ENCODE measurements around the gene UBE2I. TPM values are rescaled to one million over a fixed set of nuclear protein-coding genes. Genes with fewer than 3 reads are reported as not detected.

The UBE2I gene
- total RNA-seq, 2 experiments from 2014 or later: 245 to 254 TPM

GRCh38 chr16:1330931-1331711 is 21.7 kb downstream of the UBE2I start:
- Mint-ChIP-seq H3K4me3 (no peak overlapping the region), H3K4me1 (ENCODE audit: low read depth) (peaks cover 13% of the 10 kb centered on the region), H3K27ac (no peak overlapping the region), H3K36me3 (ENCODE audit: low read depth) (no peaks in the 10 kb centered on the region), H3K9me3 (no peaks in the 10 kb centered on the region), H3K27me3 (peaks cover 18% of the 10 kb centered on the region)
- intact Hi-C loops (cut with micrococcal nuclease): no loop called here
- ChIA-PET CTCF (interaction anchor here (1.0 kb wide), 1 partner anchor 19 kb away, joined by 3 read pairs; no protein-coding TSS in a partner anchor), POLR2A (interaction anchor here (0.6 to 1.7 kb wide), 4 partner anchors 12 to 542 kb away, joined by 3 to 5 read pairs (median 4); no protein-coding TSS in a partner anchor)
- no peak for DNase-seq
- no peak for TF ChIP-seq CTCF (IDR thresholded peaks at IDR 0.05)
- no peak for ATAC-seq

GRCh38 chr16:1331712-1332617 is 22.5 kb downstream of the UBE2I start:
- POLR2A ChIA-PET: interaction anchor here (0.6 to 1.7 kb wide), 7 partner anchors 10 to 541 kb away, joined by 3 to 5 read pairs (median 4); partner anchors contain the start of gene UBE2I
- peak; percentile 73 for DNase-seq
- intact Hi-C loops (cut with micrococcal nuclease): no loop called here
- TF ChIP-seq CTCF (IDR thresholded peaks at IDR 0.05): no peak
- peaks cover 13% of the 10 kb centered on the region for H3K4me1 Mint-ChIP-seq (ENCODE audit: low read depth)
- no peaks in the 10 kb centered on the region for H3K36me3 Mint-ChIP-seq (ENCODE audit: low read depth)
- no peak overlapping the region for H3K4me3 Mint-ChIP-seq
- H3K27me3 Mint-ChIP-seq: peaks cover 18% of the 10 kb centered on the region
- H3K27ac Mint-ChIP-seq: no peak overlapping the region
- ATAC-seq: peak; percentile 32
- no peaks in the 10 kb centered on the region for H3K9me3 Mint-ChIP-seq
- CTCF ChIA-PET: interaction anchor here (1.2 kb wide), 1 partner anchor 32 kb away, joined by 3 read pairs; no protein-coding TSS in a partner anchor

GRCh38 chr16:1332618-1333148 is 23.2 kb downstream of the UBE2I start:
- DNase-seq (no peak), ATAC-seq (no peak)
- no peaks in the 10 kb centered on the region for H3K9me3 Mint-ChIP-seq
- H3K27me3 Mint-ChIP-seq: peaks cover 18% of the 10 kb centered on the region
- no peak for TF ChIP-seq CTCF (IDR thresholded peaks at IDR 0.05)
- intact Hi-C loops (cut with micrococcal nuclease): no loop called here
- no peak overlapping the region for H3K27ac Mint-ChIP-seq
- H3K4me1 Mint-ChIP-seq (ENCODE audit: low read depth): peaks cover 13% of the 10 kb centered on the region
- ChIA-PET CTCF (interaction anchor here (1.2 kb wide), 1 partner anchor 31 kb away, joined by 3 read pairs; no protein-coding TSS in a partner anchor), POLR2A (interaction anchor here (0.7 to 1.7 kb wide), 6 partner anchors 10 to 46 kb away, joined by 3 to 5 read pairs (median 4); partner anchors contain the start of gene UBE2I)
- H3K36me3 Mint-ChIP-seq (ENCODE audit: low read depth): no peaks in the 10 kb centered on the region
- H3K4me3 Mint-ChIP-seq: peak overlapping the region; percentile 27

GRCh38 chr16:1333149-1333812 is 23.8 kb downstream of the UBE2I start, which contains the start of gene BAIAP3:
TSS of gene BAIAP3 (plus strand) at chr16:1333645. CDS start at chr16:1338550, 4,905 bp downstream.
- intact Hi-C loops (cut with micrococcal nuclease): no loop called here
- H3K27me3 Mint-ChIP-seq: peaks cover 18% of the 10 kb centered on the region
- CTCF ChIA-PET: interaction anchor here (1.2 kb wide), 1 partner anchor 31 kb away, joined by 3 read pairs; no protein-coding TSS in a partner anchor

More at GRCh38 chr16:1333149-1333812, 23.8 kb downstream of the UBE2I start, which contains the start of gene BAIAP3:
- no peaks in the 10 kb centered on the region for H3K9me3 Mint-ChIP-seq
- TF ChIP-seq CTCF (IDR thresholded peaks at IDR 0.05): no peak
- H3K36me3 Mint-ChIP-seq (ENCODE audit: low read depth): no peaks in the 10 kb centered on the region
- no peak within 1 kb of the TSS for H3K27ac Mint-ChIP-seq
- H3K4me3 Mint-ChIP-seq: peak within 1 kb of the TSS; percentile 27
- POLR2A ChIA-PET: interaction anchor here (1.5 to 1.7 kb wide), 3 partner anchors 9 to 24 kb away, joined by 4 to 5 read pairs (median 5); partner anchors contain the start of gene UBE2I
- ATAC-seq (peak; percentile 81), DNase-seq (peak; percentile 67)
- H3K4me1 Mint-ChIP-seq (ENCODE audit: low read depth): peaks cover 13% of the 10 kb centered on the region

Measured in activated CD8-positive, alpha-beta T cell treated with anti-CD3 and anti-CD28 coated beads for 36 hours (primary cell).